Peyer's patch (tissue), 4 donors: Measurements from ENCODE around the gene RPTOR.

Experiments used
- POLR2A ChIP-seq, 2 donors: fragments of 450-650 bp; IDR thresholded peaks; one replicate each; pipeline ENCODE4 v1.5.1; 2017; ENCODE audit warnings: antibody characterized with exemption in 2 of 2, mild to moderate bottlenecking in 2 of 2, moderate library complexity in 2 of 2
- TF ChIP-seq, protein P1 (sequence below), 6 experiments: fragments of 450-650 bp in 4 of 6; fragments of 200-600 bp in 2 of 6; sonication (generic) in 1 of 6; IDR thresholded peaks; one replicate each; pipeline ENCODE4 v1.5.1; 2017 to 2019; ENCODE audit warnings: antibody characterized with exemption in 6 of 6, mild to moderate bottlenecking in 3 of 6, moderate library complexity in 1 of 6

DNA sequence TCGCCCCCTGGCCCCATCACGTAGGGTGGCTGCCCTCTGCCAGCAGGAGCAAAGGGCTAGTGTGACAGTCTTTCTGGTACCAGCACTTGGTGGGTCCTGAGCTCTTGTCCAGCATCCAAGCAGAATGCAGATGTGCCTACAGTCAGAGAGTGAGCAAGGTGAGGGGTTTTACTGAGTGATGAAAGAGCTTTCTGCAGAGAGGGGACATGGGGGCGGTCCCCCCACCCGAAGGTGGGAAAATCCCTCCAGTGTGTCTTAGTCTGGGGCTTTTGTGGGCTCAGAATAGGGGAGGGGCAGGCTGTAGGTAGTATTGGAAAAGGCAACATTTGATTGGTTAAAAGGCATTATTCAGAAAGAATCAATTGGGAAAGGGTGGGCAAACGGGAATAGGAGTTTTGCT is 152.3 kb downstream of the RPTOR start:
- no peak for TF ChIP-seq POLR2A (IDR thresholded peaks at IDR 0.05)
- TF ChIP-seq, protein P1, sequence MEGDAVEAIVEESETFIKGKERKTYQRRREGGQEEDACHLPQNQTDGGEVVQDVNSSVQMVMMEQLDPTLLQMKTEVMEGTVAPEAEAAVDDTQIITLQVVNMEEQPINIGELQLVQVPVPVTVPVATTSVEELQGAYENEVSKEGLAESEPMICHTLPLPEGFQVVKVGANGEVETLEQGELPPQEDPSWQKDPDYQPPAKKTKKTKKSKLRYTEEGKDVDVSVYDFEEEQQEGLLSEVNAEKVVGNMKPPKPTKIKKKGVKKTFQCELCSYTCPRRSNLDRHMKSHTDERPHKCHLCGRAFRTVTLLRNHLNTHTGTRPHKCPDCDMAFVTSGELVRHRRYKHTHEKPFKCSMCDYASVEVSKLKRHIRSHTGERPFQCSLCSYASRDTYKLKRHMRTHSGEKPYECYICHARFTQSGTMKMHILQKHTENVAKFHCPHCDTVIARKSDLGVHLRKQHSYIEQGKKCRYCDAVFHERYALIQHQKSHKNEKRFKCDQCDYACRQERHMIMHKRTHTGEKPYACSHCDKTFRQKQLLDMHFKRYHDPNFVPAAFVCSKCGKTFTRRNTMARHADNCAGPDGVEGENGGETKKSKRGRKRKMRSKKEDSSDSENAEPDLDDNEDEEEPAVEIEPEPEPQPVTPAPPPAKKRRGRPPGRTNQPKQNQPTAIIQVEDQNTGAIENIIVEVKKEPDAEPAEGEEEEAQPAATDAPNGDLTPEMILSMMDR (IDR thresholded peaks at IDR 0.05) = no peak
